Erythroblast (primary cell): Measurements from ENCODE around the gene CNTN4.

Experiments
- GATA1 ChIP-seq: IDR thresholded peaks from 2 replicates; pipeline ENCODE4 v1.6.1; 2011; ENCODE audit warnings: low read depth, mild to moderate bottlenecking, control low read depth, low read length, moderate library complexity
- POLR2A ChIP-seq: IDR thresholded peaks from 2 replicates; pipeline ENCODE4 v1.6.1; 2011; ENCODE audit warnings: mild to moderate bottlenecking, low read length

GRCh38 chr3:3086239-3086638, 987.6 kb downstream of the CNTN4 start:
- TF ChIP-seq POLR2A (no peak), GATA1 (no peak)
